GM18520 (cell line): ENCODE data around the gene USP13.
A peak's percentile ranks its signal among the peaks of the same experiment; 100 is the strongest.
"Not testable (repeated sequence)": the region's sequence is repeated elsewhere in the genome, so short reads cannot be mapped to it uniquely, and the experiment has no call there.

Experiments
- ATAC-seq: cut with Tn5 transposase; IDR thresholded peaks from one replicate; pipeline ENCODE4 v1.9.1; 2021; ENCODE audit not compliant: unreplicated experiment

The USP13 gene, protein sequence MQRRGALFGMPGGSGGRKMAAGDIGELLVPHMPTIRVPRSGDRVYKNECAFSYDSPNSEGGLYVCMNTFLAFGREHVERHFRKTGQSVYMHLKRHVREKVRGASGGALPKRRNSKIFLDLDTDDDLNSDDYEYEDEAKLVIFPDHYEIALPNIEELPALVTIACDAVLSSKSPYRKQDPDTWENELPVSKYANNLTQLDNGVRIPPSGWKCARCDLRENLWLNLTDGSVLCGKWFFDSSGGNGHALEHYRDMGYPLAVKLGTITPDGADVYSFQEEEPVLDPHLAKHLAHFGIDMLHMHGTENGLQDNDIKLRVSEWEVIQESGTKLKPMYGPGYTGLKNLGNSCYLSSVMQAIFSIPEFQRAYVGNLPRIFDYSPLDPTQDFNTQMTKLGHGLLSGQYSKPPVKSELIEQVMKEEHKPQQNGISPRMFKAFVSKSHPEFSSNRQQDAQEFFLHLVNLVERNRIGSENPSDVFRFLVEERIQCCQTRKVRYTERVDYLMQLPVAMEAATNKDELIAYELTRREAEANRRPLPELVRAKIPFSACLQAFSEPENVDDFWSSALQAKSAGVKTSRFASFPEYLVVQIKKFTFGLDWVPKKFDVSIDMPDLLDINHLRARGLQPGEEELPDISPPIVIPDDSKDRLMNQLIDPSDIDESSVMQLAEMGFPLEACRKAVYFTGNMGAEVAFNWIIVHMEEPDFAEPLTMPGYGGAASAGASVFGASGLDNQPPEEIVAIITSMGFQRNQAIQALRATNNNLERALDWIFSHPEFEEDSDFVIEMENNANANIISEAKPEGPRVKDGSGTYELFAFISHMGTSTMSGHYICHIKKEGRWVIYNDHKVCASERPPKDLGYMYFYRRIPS

GRCh38 chr3:179652447-179653095 is at the start of gene USP13:
Gene USP13 (plus strand): TSS chr3:179653040. CDS start chr3:179653226, 186 bp downstream.
- ATAC-seq: peak; percentile 42

DNA sequence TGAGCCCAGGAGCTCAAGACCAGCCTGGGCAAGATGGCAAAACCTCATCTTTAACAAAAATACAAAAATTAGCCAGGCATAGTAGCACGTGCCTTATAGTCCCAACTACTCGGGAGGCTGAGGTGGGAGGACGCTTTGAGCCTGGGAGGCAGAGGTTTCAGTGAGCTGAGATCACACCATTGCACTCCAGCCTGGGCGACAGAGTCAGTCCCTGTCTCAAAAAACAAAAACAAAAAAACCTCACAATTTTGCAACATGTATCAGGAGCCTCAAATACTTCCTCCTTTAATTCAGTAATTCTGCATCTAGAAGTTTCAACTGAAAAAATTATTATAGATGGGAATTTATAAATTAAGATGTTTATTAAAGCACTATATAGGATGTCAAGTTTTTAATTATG is 49.5 kb upstream of the USP13 start:
- ATAC-seq: no peak

DNA sequence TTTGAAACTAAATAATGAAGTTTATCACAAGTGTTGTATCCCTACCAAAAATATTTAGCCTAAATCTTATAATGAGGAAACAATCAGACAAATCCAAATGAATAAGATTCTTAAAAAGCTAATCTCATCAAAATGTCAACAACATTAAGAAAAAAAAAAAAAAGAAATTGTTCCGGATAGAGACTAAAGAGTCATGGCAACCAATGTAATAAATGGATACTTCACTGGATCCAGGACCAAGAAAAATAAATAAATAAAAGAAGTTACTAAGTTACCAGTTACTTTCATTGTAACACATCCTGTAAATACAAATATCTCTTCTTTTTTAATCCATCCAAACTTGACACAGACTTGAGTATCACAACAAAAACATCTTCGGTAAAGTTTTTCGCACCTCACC is 49.0 kb upstream of the USP13 start:
- ATAC-seq: no peak

GRCh38 chr3:179604321-179605078 is 48.3 kb upstream of the USP13 start, which contains the start of the genes MRPL47 and NDUFB5:
Gene MRPL47 (minus strand): TSS chr3:179604638. CDS start chr3:179604624, 14 bp downstream.
Gene NDUFB5 (plus strand): TSS chr3:179604794. CDS start chr3:179604816, 22 bp downstream.
- ATAC-seq: peak; percentile 96

GRCh38 chr3:179606534-179607085 is 46.2 kb upstream of the USP13 start:
- no peak for ATAC-seq

DNA sequence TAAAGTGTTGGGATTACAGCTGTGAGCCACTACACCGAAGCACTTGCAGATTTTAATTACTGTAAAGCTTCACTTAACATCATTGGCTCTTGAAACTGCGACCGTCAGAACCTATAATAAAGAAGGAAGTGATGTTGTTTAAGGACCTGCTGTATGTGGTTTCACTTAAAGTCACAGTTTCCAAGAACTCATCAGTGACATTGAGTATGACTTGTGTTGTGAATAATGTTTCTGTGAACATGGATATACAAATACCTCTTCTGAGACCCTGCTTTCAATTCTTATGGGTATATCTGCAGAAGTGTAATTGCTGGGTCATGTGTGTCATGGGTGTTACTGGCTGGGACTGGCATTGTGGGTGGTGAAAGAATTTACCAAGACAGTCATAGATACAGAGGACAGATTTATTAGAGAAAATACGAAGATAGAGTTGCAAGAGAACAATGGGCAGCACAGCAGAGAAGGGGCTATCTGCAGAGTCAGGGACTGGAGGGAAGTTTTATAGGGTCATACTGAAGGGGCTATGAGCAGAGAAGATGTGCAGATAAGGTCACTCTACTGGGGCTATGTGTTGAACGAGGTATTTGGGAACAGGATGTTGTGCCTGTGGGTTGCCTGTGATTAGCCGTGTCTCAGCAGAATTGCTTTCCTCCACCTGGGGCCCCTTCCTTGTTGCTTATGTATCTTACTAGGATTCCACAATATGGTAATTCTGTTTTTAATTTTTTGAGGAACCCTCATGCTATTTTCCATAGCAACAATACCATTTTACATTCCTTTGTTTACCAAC is 43.7 kb upstream of the USP13 start:
- peak; percentile 50 for ATAC-seq

DNA sequence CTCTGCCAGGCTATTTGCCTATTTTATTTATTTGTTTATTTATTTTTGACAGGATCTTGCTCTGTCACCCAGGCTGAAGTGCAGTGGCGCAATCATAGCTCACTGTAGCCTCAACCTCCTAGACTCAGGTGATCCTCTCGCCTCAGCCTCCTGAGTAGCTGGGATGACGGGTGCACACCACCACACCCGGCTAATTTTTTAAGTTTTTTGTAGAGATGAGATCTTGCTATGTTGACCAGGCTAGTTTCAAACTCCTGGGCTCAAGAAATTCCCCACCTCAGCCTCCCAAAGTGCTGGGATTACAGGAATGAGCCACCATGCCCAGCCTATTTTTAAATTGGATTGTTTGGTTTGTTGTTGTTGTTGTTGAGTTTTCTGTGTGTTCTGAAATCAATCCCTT is 42.8 kb upstream of the USP13 start:
- ATAC-seq: no peak

- ATAC-seq: no peak
These were observed 39.0 kb upstream of the USP13 start for GRCh38 chr3:179613807-179614206.

GRCh38 chr3:179615458-179616173 is 37.2 kb upstream of the USP13 start:
- ATAC-seq: no peak

DNA sequence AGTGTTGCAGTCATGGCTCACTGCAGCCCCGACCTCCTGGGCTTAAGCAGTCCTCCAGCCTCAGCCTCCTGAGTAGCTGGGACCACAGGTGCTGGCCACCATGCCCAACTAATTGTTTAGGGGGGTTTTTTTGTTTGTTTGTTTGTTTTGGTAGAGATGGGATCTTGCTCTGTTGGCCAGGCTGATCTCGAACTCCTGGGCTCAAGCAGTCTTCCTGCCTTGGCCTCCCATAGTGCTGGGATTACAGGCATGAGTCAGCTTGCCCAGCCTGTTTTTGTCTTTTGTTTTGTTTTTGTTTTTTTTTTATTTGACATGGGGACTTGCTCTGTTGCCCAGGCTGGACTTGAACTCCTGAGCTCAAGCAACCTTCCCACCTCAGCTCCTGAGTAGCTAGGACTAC is 30.8 kb upstream of the USP13 start:
- no peak for ATAC-seq

DNA sequence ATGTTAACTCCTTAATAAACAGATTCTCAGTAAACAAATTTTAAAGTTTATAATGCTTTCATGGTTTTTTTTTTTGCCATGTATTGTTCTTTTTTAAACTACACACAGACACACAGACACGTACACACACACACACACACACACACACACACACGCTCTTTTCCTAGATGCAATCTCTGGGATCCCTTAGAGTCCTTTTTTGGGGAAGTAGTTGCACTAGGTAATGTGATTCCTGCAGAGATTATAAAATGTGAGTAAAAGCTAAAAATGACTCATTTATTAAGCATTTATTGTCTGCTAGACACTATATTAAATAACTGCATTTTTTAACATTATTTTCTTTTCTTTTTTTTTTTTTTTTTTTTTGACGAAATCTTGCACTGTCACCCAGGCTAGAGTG is 28.4 kb upstream of the USP13 start:
- ATAC-seq: no peak

DNA sequence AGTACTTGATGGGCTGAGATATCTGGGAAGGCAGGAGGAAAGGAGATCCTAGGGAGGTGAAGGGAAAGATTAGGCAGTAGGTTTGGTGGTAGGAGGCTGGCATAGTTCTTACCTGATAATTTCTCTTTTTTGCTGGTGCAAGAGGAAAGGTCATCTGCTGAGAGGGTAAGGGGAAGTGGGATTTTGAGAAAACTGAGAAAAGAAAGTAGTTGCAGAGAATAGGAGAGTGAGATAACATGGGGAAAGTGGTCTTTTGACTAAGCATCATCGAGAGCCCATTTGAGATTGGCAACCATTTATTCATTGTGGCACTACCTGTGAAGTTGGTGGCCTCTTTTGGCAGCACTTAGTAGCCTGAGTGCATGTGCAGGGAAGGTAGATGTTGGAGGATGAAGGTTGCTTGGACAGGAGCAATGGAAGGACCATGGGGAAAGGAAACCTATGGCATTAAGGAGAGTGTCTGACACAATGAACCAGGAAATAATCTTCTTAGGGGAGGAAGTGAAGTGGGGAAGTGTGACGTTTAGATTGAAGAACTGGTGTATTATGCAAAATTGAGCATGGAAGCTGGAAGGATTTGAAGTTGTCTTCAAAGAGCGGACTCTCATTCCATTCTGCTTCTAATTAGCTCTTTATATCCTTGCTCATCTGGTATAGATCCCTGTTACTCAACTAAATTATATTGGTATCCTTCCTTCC is 21.9 kb upstream of the USP13 start:
- ATAC-seq: no peak

DNA sequence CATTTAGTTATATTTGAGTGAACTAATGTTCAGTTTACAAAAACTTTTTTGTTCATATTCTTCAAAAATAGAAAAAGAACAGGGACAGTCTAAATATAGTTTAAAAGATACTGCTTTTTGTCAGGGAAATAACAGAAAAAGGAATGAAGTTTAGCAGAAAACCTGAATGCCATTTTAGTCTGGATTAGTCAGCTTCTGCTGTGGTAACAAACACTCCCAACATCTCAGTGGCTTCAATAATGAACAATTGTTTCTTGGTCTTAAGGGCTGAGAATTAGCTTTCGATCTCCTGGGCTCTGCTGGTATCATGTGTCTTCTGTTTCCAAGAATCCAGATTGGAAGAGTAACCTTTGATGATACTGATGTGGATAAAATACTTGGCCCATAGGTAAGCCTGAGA is 12.4 kb upstream of the USP13 start:
- no peak for ATAC-seq

GRCh38 chr3:179642871-179643270 is 10.0 kb upstream of the USP13 start:
- ATAC-seq: no peak

- not testable (repeated sequence) for ATAC-seq
These were observed 9.0 kb upstream of the USP13 start for GRCh38 chr3:179643837-179644236.

DNA sequence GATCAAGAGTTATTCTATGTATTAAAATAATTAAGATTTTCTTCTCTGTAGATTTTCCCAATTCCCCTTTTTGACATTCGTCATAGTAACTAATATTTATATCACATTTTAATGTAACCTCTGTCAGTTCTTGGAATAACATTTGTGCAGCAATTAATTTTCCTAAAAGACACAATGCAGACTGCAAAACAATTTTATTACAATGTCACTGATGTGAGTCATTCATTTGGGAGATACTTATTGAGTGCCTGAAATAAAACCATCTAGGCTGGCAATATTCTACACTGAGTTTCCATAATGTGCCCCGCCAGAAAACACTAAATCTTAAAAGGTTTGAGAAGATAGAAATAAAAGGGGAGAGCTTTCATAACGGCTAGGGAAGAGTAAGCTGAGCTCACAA is 6.7 kb upstream of the USP13 start:
- no peak for ATAC-seq

GRCh38 chr3:179651687-179652446 is 973 bp upstream of the USP13 start:
- no peak for ATAC-seq
